NB4 (cell line): ENCODE data around the gene PRRC2C.
"Not testable (repeated sequence)": the region's sequence is repeated elsewhere in the genome, so short reads cannot be mapped to it uniquely, and the experiment has no call there.

Experiments used
- DNase-seq: peaks from one replicate; pipeline ENCODE4 v3.0.0; 2010; ENCODE audit warnings: low read depth
- H3K4me3 ChIP-seq: one replicate; pipeline ENCODE4 v1.5.1; 2011; ENCODE audit warnings: mild to moderate bottlenecking, low read depth, low read length, moderate library complexity
- MYC ChIP-seq: IDR thresholded peaks from 2 replicates; pipeline ENCODE4 v1.6.1; 2011; ENCODE audit warnings: low read depth, low read length
- POLR2A ChIP-seq: IDR thresholded peaks from 2 replicates; pipeline ENCODE4 v1.6.1; 2011; ENCODE audit warnings: mild to moderate bottlenecking; ENCODE audit not compliant: insufficient read length; ENCODE audit errors: extremely low read depth
- TF ChIP-seq, protein P1 (sequence below): IDR thresholded peaks from 2 replicates; pipeline ENCODE4 v1.6.1; 2011; ENCODE audit warnings: low read depth, low read length
- TF ChIP-seq, protein P2 (sequence below): IDR thresholded peaks from one replicate; pipeline ENCODE4 v1.5.1; 2012; ENCODE audit warnings: low read depth, low read length

Gene PRRC2C

DNA sequence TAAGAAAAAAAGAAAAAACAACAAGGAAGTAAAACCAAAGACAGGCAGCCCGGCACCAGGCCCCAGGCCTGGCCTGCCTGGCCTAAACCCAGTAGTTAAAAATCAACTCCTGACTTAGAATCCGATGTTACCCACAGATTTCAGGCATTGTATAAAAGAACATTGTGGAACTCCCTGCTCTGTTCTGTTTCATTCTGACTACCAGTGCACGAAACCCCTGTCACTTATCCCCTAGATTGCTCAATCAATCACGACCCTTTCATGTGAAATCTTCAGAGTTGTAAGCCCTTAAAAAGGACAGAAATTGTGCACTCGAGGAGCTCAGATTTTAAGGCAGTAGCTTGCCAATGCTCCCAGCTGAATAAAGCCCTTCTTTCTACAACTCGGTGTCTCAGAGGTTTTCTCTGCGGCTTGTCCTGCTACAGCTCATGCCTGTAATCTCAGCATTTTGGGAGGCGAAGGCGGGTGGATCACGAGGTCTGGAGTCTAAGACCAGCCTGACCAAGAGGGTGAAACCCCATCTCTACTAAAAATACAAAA is 121.1 kb downstream of the PRRC2C start:
- TF ChIP-seq, protein P1, sequence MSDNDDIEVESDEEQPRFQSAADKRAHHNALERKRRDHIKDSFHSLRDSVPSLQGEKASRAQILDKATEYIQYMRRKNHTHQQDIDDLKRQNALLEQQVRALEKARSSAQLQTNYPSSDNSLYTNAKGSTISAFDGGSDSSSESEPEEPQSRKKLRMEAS = no peak
- TF ChIP-seq POLR2A (no peak), MYC (no peak)
- TF ChIP-seq, protein P2, sequence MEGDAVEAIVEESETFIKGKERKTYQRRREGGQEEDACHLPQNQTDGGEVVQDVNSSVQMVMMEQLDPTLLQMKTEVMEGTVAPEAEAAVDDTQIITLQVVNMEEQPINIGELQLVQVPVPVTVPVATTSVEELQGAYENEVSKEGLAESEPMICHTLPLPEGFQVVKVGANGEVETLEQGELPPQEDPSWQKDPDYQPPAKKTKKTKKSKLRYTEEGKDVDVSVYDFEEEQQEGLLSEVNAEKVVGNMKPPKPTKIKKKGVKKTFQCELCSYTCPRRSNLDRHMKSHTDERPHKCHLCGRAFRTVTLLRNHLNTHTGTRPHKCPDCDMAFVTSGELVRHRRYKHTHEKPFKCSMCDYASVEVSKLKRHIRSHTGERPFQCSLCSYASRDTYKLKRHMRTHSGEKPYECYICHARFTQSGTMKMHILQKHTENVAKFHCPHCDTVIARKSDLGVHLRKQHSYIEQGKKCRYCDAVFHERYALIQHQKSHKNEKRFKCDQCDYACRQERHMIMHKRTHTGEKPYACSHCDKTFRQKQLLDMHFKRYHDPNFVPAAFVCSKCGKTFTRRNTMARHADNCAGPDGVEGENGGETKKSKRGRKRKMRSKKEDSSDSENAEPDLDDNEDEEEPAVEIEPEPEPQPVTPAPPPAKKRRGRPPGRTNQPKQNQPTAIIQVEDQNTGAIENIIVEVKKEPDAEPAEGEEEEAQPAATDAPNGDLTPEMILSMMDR = no peak

GRCh38 chr1:171610385-171610784 is 125.1 kb downstream of the PRRC2C start:
- no peak for TF ChIP-seq POLR2A
- TF ChIP-seq, protein P2 = no peak
- TF ChIP-seq, protein P1 = no peak
- TF ChIP-seq MYC = no peak
- DNase-seq = peak; percentile 52
- H3K4me3 ChIP-seq = no peak overlapping the region

More for the DNA sequence above, 121.1 kb downstream of the PRRC2C start:
- no peak for DNase-seq
- no peak overlapping the region for H3K4me3 ChIP-seq

- DNase-seq = no peak
- no peak overlapping the region for H3K4me3 ChIP-seq
- TF ChIP-seq MYC = no peak
- TF ChIP-seq, protein P1 = no peak
Observed at GRCh38 chr1:171611306-171611705, 126.0 kb downstream of the PRRC2C start.

GRCh38 chr1:171613282-171613681 is 128.0 kb downstream of the PRRC2C start:
- TF ChIP-seq POLR2A = no peak
- TF ChIP-seq, protein P1 = no peak
- no peak for TF ChIP-seq MYC
- TF ChIP-seq, protein P2 = no peak
- H3K4me3 ChIP-seq = no peak overlapping the region
- no peak for DNase-seq

DNA sequence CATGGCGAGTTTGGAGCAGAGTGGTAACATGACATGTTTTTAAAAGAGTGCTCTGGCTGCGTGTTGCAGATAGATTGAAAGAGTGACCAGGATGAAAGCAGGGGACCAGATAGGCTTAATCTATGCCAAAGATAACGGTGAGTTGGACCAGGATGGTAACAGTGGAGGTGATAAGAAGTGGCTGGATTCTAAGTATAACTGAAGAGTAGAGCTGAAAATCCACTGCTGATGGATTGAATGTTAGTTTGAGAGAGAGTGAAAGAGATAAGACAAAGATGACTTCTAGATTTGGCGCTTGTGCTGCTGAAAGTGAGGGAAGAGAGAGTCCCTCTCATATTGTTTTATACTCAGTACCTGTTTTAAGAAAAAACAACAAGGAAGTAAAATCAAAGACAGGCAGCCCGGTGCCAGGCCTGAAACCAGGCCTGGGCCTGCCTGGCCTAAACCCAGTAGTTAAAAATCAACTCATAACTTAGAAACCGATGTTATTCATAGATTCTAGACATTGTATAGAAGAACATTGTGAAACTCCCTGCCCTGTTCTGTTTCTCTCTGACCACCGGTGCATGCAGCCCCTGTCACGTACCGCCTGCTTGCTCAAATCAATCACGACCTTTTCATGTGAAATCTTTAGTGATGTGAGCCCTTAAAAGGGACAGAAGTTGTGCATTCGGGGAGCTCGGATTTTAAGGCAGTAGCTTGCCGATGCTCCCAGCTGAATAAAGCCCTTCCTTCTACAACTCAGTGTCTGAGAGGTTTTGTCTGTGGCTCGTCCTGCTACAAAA is 130.0 kb downstream of the PRRC2C start:
- not testable (repeated sequence) for H3K4me3 ChIP-seq, DNase-seq

DNA sequence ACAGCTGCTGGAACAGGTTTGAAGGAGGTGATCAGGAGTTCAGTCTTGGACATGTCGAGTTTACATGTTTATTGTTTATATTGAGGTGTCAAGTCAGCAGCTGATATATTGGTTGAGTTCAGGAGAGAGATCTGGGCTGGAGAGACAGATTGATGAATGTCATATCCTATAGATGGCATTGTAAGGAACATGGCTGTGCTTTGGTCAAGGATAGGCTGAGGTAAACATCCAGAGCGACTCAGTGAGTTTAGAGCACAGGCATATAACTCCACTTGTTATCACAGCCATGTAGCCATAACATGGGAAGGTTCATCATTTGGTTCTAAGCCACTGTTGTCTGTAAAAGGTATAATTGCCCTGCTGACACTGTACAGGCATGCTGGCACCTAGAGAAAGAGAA is 131.3 kb downstream of the PRRC2C start:
- TF ChIP-seq POLR2A = no peak
- TF ChIP-seq, protein P1 = no peak
- no peak for TF ChIP-seq MYC
- DNase-seq = no peak
- H3K4me3 ChIP-seq = no peak overlapping the region

DNA sequence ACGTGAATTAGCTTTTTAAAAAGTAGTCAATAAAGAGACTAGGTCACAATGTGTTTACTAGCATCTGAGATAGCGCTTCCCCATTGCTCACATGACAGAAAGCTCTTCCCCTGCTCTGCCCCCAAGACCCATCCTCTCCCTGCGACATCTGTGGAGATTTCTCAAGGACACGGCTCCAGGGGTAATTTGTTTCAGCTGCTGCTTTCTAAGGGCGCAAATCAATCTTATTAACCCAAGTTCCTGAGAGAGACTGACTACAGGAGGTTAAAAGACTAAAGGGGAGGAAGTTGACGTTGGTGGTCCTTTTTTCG is 136.8 kb downstream of the PRRC2C start, which contains the start of gene MYOCOS:
MYOCOS (plus strand) TSS at position 92 of the 311 bp plus-strand sequence. CDS start 1,641 bp downstream, outside the sequence.
- H3K4me3 ChIP-seq = no peak within 1 kb of the TSS
- TF ChIP-seq POLR2A = no peak
- TF ChIP-seq, protein P1 = no peak
- no peak for TF ChIP-seq MYC
- TF ChIP-seq, protein P2 = no peak
- no peak for DNase-seq
